SH-SY5Y (cell line): ENCODE data around the gene TTC28.

ENCODE experiments used
- GATA2 ChIP-seq: IDR thresholded peaks from 2 replicates; pipeline ENCODE4 v1.6.1; 2011; ENCODE audit warnings: mild to moderate bottlenecking, low read depth, low read length
- GATA3 ChIP-seq: IDR thresholded peaks from 2 replicates; pipeline ENCODE4 v1.6.1; 2011; ENCODE audit warnings: low read depth, mild to moderate bottlenecking, low read length, moderate library complexity

DNA sequence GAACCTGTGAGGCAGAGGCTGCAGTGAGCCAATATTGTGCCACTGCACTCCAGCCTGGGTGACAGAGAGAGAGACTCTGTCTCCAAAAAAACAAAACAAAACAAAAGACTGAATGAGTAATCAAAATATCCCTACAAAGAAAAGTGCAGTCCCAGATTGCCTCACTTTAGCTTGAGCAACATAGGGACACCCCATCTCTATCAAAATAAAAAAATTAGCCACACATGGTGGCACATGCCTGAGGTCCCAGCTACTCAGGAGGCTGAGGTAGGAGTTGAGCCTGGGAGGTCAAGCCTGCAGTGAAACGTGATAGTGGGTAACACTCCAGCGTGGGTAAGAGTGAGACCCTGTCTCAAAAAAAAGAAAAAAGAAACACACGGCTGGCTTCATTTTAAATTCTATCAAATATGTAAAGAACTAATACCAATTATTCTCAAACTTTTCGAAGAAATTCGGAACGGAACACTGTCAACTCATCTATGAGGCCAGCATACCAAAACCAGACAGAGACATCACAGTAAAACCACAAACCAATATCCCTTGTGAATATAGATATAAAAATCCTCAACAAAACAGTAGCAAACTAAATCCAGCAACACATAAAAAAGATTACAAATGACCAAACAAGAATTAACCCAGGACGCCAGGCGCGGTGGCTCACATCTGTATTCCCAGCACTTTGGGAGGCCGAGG, 49.1 kb upstream of the TTC28 start:
- no peak for TF ChIP-seq GATA2
- TF ChIP-seq GATA3 = no peak
